HepG2 (cell line): ENCODE data around the gene BBLN. TPM values are rescaled to one million over a fixed set of nuclear protein-coding genes. Genes with fewer than 3 reads are reported as not detected.

ENCODE experiments used
- ATAC-seq: fragments of 200-7000 bp; cut with Tn5 transposase; 3 replicates; pipeline ENCODE4 v1.9.1; 2020; ENCODE audit warnings: mild to moderate bottlenecking, moderate library complexity
- BruUV-seq: library from RNA; stranded (reverse); fragments of 400-500 nt; replicated peaks from 2 replicates; lab custom pipeline; 2021; lab: Mats Ljungman, UMichigan
- CTCF ChIA-PET: fragments of 300-600 bp; formaldehyde crosslinking; extraction: SDS; loops from one replicate; lab custom pipeline; 2021; ENCODE audit warnings: low total read pairs, inconsistent platforms, low intra/inter-chr PET ratio; lab: Yijun Ruan, JAX
- POLR2A ChIA-PET: fragments of 350-600 bp; sonication (Branson Sonifier 250); formaldehyde crosslinking; loops from one replicate; lab custom pipeline; 2020; ENCODE audit warnings: antibody characterized with exemption, inconsistent platforms; lab: Yijun Ruan, JAX
- DNase-seq: peaks from one replicate; pipeline ENCODE4 v3.0.0-alpha.2; 2015; ENCODE audit warnings: low spot score
- FAIRE-seq: peaks from 3 replicates; lab custom pipeline; 2011; peaks lifted over from hg19 to GRCh38; lab: Jason Lieb, UNC
- H2AFZ ChIP-seq: one replicate; pipeline ENCODE4 v1.6.1; 2011; ENCODE audit warnings: low read length, inconsistent platforms
- H3K27ac ChIP-seq: fragments of 300-600 bp; 3 replicates; pipeline ENCODE4 v1.8.0; 2011; ENCODE audit warnings: mixed run types, mild to moderate bottlenecking, mixed read lengths, low read length, inconsistent platforms; ENCODE audit not compliant: insufficient read depth; ENCODE audit errors: extremely low read length
- H3K27me3 ChIP-seq, 2 experiments: fragments of 200-600 bp in 1 of 2; 2 replicates in 1 of 2; 3 replicates in 1 of 2; pipeline versions ENCODE4 v1.6.0 to v1.8.0; 2011; ENCODE audit warnings: low read length in 2 of 2, mild to moderate bottlenecking in 2 of 2, moderate library complexity in 2 of 2, inconsistent platforms in 1 of 2; ENCODE audit not compliant: insufficient read depth in 2 of 2, control insufficient read depth in 1 of 2
- H3K36me3 ChIP-seq, 2 experiments: fragments of 200-600 bp in 1 of 2; replicated peaks in 1 of 2; 2 replicates in 1 of 2; 3 replicates in 1 of 2; pipeline versions ENCODE4 v1.5.1 to v1.8.0; 2011; ENCODE audit warnings: low read length in 2 of 2, inconsistent platforms in 1 of 2; ENCODE audit not compliant: insufficient read depth in 2 of 2, control insufficient read depth in 1 of 2
- H3K4me1 ChIP-seq: 2 replicates; pipeline ENCODE4 v1.5.1; 2012; ENCODE audit warnings: low read length, inconsistent platforms; ENCODE audit not compliant: insufficient read depth
- H3K4me2 ChIP-seq: 2 replicates; pipeline ENCODE4 v1.6.0; 2011; ENCODE audit warnings: low read depth, low read length, inconsistent platforms
- H3K4me3 ChIP-seq, 3 experiments: fragments of 200-600 bp in 1 of 3; sonication (generic), shearing (Covaris generic) in 1 of 3; replicated peaks in 1 of 3; 2 replicates each; pipeline ENCODE4 v1.5.1; 2011 to 2016; ENCODE audit warnings: low read length in 3 of 3, inconsistent platforms in 2 of 3, low read depth in 2 of 3, mild to moderate bottlenecking in 2 of 3, control low read depth in 1 of 3, mixed read lengths in 1 of 3; ENCODE audit not compliant: insufficient read depth in 1 of 3
- H3K79me2 ChIP-seq: one replicate; pipeline ENCODE4 v1.6.1; 2011; ENCODE audit warnings: low read length, inconsistent platforms; ENCODE audit not compliant: insufficient read depth
- H3K9ac ChIP-seq: 2 replicates; pipeline ENCODE4 v1.6.0; 2011; ENCODE audit warnings: mild to moderate bottlenecking, low read depth, low read length, inconsistent platforms; ENCODE audit not compliant: insufficient read depth
- H3K9me3 ChIP-seq: 2 replicates; pipeline ENCODE4 v1.5.1; 2012; ENCODE audit warnings: mild to moderate bottlenecking, low read length
- H4K20me1 ChIP-seq: 2 replicates; pipeline ENCODE4 v1.6.0; 2011; ENCODE audit warnings: inconsistent platforms, mild to moderate bottlenecking, low read length, moderate library complexity; ENCODE audit not compliant: insufficient read depth
- BCL6 ChIP-seq: IDR thresholded peaks from 2 replicates; pipeline ENCODE4 v1.6.1; 2016; ENCODE audit warnings: missing genetic modification reagents, missing compliant biosample characterization
- IKZF5 ChIP-seq: IDR thresholded peaks from 2 replicates; pipeline ENCODE4 v1.6.1; 2018; ENCODE audit warnings: missing genetic modification reagents, mild to moderate bottlenecking, missing compliant biosample characterization
- ZFX ChIP-seq: sonication (generic); formaldehyde crosslinking; IDR thresholded peaks from 2 replicates; pipeline ENCODE4 v1.4.0; 2020; ENCODE audit warnings: mild to moderate bottlenecking, low read depth, missing genetic modification reagents, moderate library complexity
- ZNF282 ChIP-seq: fragments of 450-650 bp; IDR thresholded peaks from 2 replicates; pipeline ENCODE4 v1.6.1; 2018; ENCODE audit not compliant: partially characterized antibody
- ZNF451 ChIP-seq: sonication (generic); formaldehyde crosslinking; IDR thresholded peaks from 2 replicates; pipeline ENCODE4 v1.5.0; 2020; ENCODE audit warnings: mild to moderate bottlenecking, missing genetic modification reagents
- ZNF720 ChIP-seq: sonication (generic); formaldehyde crosslinking; IDR thresholded peaks from 2 replicates; pipeline ENCODE4 v1.4.0; 2020; ENCODE audit warnings: missing genetic modification reagents
- ZNF768 ChIP-seq: sonication (generic); formaldehyde crosslinking; IDR thresholded peaks from 2 replicates; pipeline ENCODE4 v1.4.0; 2020; ENCODE audit warnings: missing genetic modification reagents
- ZZZ3 ChIP-seq: sonication (generic); formaldehyde crosslinking; IDR thresholded peaks from 2 replicates; pipeline ENCODE4 v1.4.0; 2020; ENCODE audit warnings: missing genetic modification reagents, mild to moderate bottlenecking, borderline replicate concordance
- WGBS: methylation state at CpG from one replicate; pipeline ENCODE4 v1.1.6; 2017; ENCODE audit warnings: low lambda C conversion rate; 5-methylcytosine and 5-hydroxymethylcytosine counted together
- in situ Hi-C: cut with HindIII; loops from 2 replicates; pipeline ENCODE4 v1.10.0; 2017; ENCODE audit warnings: low pct_unique_long_range_greater_than_20kb; ENCODE audit not compliant: extremely low pct_ligation_motif_present
- intact Hi-C: fragments of 100-400 bp; cut with micrococcal nuclease; formaldehyde crosslinking; loops from one replicate; pipeline ENCODE4 v1.10.0; 2022; ENCODE audit not compliant: unreplicated experiment
- polyA plus RNA-seq, 8 experiments: library from polyadenylated mRNA; depleted of rRNA in 3 of 8; stranded (reverse) in 7 of 8; unstranded in 1 of 8; fragments of >200 nt; fragmentation: Illumina TruSeq in 4 of 8; extraction: Trizol in 4 of 8; gene quantifications; 2 replicates each; pipeline versions ENCODE4 v1.2.1 to v1.2.3, GENCODE V29; 2011 to 2016; ENCODE audit warnings: low read depth in 4 of 8, missing spikeins in 1 of 8, mixed read lengths in 1 of 8; ENCODE audit not compliant: insufficient read depth in 1 of 8
- total RNA-seq, 5 experiments: library from RNA; depleted of rRNA; stranded (reverse); fragments of >200 nt; fragmentation: Illumina TruSeq; extraction: Trizol; gene quantifications; 2 replicates each; pipeline ENCODE4 v1.2.3, GENCODE V29; 2016; ENCODE audit warnings: low read depth in 1 of 5
- TF ChIP-seq, protein P1 (sequence below): sonication (generic); formaldehyde crosslinking; IDR thresholded peaks from 2 replicates; pipeline ENCODE4 v1.5.1; 2020; ENCODE audit warnings: mild to moderate bottlenecking, missing genetic modification reagents, moderate library complexity
- TF ChIP-seq, protein P2 (sequence below): sonication (generic); formaldehyde crosslinking; IDR thresholded peaks from 2 replicates; pipeline ENCODE4 v1.8.0; 2022; ENCODE audit warnings: missing genetic modification reagents, mild to moderate bottlenecking, inconsistent platforms, borderline replicate concordance

The BBLN gene
- total and polyA plus RNA-seq, 2 of the 13 experiments (the other 11 are each of a cell fraction or from before 2014, with no cell fraction given): 27.6 to 33.1 TPM

- TF ChIP-seq, protein P1, sequence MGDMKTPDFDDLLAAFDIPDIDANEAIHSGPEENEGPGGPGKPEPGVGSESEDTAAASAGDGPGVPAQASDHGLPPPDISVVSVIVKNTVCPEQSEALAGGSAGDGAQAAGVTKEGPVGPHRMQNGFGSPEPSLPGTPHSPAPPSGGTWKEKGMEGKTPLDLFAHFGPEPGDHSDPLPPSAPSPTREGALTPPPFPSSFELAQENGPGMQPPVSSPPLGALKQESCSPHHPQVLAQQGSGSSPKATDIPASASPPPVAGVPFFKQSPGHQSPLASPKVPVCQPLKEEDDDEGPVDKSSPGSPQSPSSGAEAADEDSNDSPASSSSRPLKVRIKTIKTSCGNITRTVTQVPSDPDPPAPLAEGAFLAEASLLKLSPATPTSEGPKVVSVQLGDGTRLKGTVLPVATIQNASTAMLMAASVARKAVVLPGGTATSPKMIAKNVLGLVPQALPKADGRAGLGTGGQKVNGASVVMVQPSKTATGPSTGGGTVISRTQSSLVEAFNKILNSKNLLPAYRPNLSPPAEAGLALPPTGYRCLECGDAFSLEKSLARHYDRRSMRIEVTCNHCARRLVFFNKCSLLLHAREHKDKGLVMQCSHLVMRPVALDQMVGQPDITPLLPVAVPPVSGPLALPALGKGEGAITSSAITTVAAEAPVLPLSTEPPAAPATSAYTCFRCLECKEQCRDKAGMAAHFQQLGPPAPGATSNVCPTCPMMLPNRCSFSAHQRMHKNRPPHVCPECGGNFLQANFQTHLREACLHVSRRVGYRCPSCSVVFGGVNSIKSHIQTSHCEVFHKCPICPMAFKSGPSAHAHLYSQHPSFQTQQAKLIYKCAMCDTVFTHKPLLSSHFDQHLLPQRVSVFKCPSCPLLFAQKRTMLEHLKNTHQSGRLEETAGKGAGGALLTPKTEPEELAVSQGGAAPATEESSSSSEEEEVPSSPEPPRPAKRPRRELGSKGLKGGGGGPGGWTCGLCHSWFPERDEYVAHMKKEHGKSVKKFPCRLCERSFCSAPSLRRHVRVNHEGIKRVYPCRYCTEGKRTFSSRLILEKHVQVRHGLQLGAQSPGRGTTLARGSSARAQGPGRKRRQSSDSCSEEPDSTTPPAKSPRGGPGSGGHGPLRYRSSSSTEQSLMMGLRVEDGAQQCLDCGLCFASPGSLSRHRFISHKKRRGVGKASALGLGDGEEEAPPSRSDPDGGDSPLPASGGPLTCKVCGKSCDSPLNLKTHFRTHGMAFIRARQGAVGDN (CRISPR knock-in tag): peak; percentile 54
- peak; percentile 49; the same call in 1 of the 2 replicates for TF ChIP-seq ZFX (CRISPR knock-in tag)
- TF ChIP-seq, all 625 proteins: peak for 6
Observed at GRCh38 chr9:128152133-128153059, 7.7 kb upstream of the BBLN start (continued).

DNA sequence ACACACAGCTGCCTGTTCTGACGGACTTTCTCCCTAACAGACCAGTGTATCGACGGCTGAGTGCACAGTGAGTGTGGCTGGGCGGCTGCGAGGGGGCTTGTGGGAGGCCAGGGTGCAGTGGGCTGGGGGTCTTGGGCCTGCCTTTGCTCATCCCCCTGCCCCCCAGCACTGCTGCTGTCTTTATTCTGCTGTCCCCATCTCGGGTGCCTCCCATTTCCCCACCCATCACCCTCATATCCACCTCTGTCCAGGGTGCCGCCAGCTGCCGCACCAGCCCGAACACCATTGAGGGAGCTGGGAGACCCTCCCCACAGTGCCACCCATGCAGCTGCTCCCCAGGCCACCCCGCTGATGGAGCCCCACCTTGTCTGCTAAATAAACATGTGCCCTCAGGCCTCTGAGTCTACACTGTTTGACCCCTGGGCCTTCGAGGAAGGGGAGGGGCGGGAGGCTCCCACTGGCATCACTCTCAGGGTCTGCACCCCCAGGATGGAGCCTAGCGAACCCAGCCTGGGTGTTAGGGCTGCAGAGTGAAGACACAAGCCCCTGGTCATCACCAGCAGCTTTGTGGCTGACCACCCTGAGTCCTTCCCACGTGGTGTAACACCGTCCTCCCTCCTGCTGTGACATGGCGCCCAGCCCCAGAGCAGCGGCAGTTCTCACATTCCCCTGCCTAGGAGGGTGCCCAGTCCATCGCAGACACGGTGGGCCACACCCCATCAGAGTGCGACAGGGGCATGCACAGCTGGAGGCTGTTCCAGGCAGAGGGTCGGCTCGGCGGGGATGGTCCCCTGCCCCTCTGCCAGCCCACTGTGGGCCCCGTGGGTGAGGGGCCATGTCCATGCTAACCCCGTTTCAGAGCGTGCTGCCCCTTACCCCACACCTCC, 6.8 kb upstream of the BBLN start:
- intact Hi-C loops: no loop called here
- Histone ChIP-seq H3K9ac (peak overlapping the region; percentile 34; the same call in 1 of the 2 replicates), H3K27ac (no peak overlapping the region), H4K20me1 (no peaks in the 10 kb centered on the region), H3K79me2 (no peaks in the 10 kb centered on the region), H2AFZ (peak overlapping the region; percentile 23), H3K27me3 (peaks cover 9 to 38% of the 10 kb centered on the region in 2 experiments; a peak in 4 of 5 replicates), H3K36me3 (no peaks in the 10 kb centered on the region), H3K4me3 (peak overlapping the region in 1 of 3 experiments; percentile 53; a peak in 1 of 6 replicates), H3K4me2 (peak overlapping the region; percentile 62), H3K9me3 (no peaks in the 10 kb centered on the region), H3K4me1 (peaks cover 58% of the 10 kb centered on the region)
- WGBS: 29% methylated on average over 9 of the region's 26 CpGs
- FAIRE-seq (no peak), ATAC-seq (peak; percentile 44), DNase-seq (no peak)
- in situ Hi-C loops: no loop called here
- CTCF ChIA-PET: no interaction called here
- POLR2A ChIA-PET: interaction anchor here (1.8 kb wide), 1 partner anchor 37 kb away, joined by 5 read pairs; no protein-coding TSS in a partner anchor
- BruUV-seq: no TSS peak
- 0 out of 2 replicates have a peak, but pooled peaks have one; percentile 42 for TF ChIP-seq ZNF451 (CRISPR knock-in tag)
- no peak for TF ChIP-seq ZNF720 (CRISPR knock-in tag)
- TF ChIP-seq ZZZ3 (CRISPR knock-in tag): no peak
- no peak for TF ChIP-seq IKZF5 (CRISPR knock-in tag)
- TF ChIP-seq, protein P2, sequence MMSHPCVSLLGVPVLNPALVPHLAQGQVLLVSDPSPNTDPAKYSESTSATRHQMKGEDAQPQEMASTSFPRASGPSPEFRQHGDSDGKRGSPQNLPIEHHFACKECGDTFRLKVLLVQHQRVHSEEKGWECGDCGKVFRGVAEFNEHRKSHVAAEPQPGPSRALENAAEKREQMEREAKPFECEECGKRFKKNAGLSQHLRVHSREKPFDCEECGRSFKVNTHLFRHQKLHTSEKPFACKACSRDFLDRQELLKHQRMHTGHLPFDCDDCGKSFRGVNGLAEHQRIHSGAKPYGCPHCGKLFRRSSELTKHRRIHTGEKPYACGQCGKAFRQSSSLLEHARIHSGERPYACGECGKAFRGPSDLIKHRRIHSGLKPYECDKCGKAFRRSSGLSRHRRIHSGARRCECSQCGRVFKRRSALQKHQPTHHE: no peak
- peak; percentile 40; the same call in 1 of the 2 replicates for TF ChIP-seq BCL6 (CRISPR knock-in tag)
- no peak for TF ChIP-seq ZNF282
- TF ChIP-seq ZNF768 (CRISPR knock-in tag): peak; percentile 9; the same call in 1 of the 2 replicates
